WTC11 (cell line): ENCODE results near the gene RBM8A.

Experiments
- AFF4 ChIP-seq: sonication (generic); formaldehyde crosslinking; IDR thresholded peaks from 2 replicates; pipeline ENCODE4 v1.8.1; 2023; ENCODE audit warnings: mild to moderate bottlenecking, missing genetic modification reagents, borderline replicate concordance
- ATF3 ChIP-seq: sonication (generic); formaldehyde crosslinking; conservative IDR thresholded peaks from 2 replicates; pipeline ENCODE4 v1.8.1; 2022; ENCODE audit warnings: mild to moderate bottlenecking, missing genetic modification reagents
- CREB1 ChIP-seq: sonication (generic); formaldehyde crosslinking; IDR thresholded peaks from 2 replicates; pipeline ENCODE4 v1.8.0; 2023; ENCODE audit warnings: mild to moderate bottlenecking, missing genetic modification reagents
- CTCF ChIP-seq: fragments of 200-600 bp; IDR thresholded peaks from 2 replicates; pipeline ENCODE4 v1.8.0; 2022; ENCODE audit warnings: antibody characterized with exemption
- ETV6 ChIP-seq: sonication (generic); formaldehyde crosslinking; IDR thresholded peaks from 2 replicates; pipeline ENCODE4 v1.8.1; 2022; ENCODE audit warnings: mild to moderate bottlenecking, missing genetic modification reagents
- FOXJ3 ChIP-seq: sonication (generic); formaldehyde crosslinking; IDR thresholded peaks from 2 replicates; pipeline ENCODE4 v1.9.0; 2021; ENCODE audit warnings: missing genetic modification reagents, mild to moderate bottlenecking, borderline replicate concordance
- HMGXB4 ChIP-seq: sonication (generic); formaldehyde crosslinking; IDR thresholded peaks from 2 replicates; pipeline ENCODE4 v1.8.1; 2023; ENCODE audit warnings: mild to moderate bottlenecking, moderate library complexity, missing genetic modification reagents
- JUN ChIP-seq: sonication (generic); formaldehyde crosslinking; IDR thresholded peaks from 2 replicates; pipeline ENCODE4 v1.8.0; 2023; ENCODE audit warnings: mild to moderate bottlenecking, missing genetic modification reagents
- TCF7 ChIP-seq: sonication (generic); formaldehyde crosslinking; IDR thresholded peaks from 2 replicates; pipeline ENCODE4 v1.8.0; 2022; ENCODE audit warnings: mild to moderate bottlenecking, low read depth, missing genetic modification reagents, moderate library complexity
- ZBTB21 ChIP-seq: sonication (generic); formaldehyde crosslinking; IDR thresholded peaks from 2 replicates; pipeline ENCODE4 v1.8.1; 2023; ENCODE audit warnings: mild to moderate bottlenecking, missing genetic modification reagents, borderline replicate concordance
- ZNF121 ChIP-seq: sonication (generic); formaldehyde crosslinking; IDR thresholded peaks from 2 replicates; pipeline ENCODE4 v1.8.0; 2023; ENCODE audit warnings: missing genetic modification reagents
- ZNF138 ChIP-seq: sonication (generic); formaldehyde crosslinking; conservative IDR thresholded peaks from 2 replicates; pipeline ENCODE4 v1.8.1; 2022; ENCODE audit warnings: mild to moderate bottlenecking, moderate library complexity, missing genetic modification reagents

DNA sequence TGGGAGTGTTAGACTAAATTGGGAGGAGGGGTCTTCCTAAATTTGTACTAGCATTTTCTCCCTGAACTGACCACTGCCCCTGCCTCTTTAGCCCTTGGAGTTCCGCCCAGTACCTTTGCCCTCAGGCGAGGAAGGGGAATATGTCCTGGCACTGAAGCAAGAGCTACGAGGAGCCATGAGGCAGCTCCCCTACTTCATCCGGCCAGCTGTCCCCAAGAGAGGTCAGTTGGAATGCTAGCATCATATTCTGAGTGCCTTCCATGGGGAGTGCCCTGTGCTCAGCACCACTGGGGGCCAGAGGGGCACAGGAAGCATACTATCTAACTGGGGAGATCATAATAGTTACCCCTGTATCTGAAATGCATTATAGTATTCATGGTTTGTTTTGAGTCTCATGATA is 47.9 kb upstream of the RBM8A start:
- TF ChIP-seq CTCF, result no peak
- no peak for TF ChIP-seq ZNF138
- TF ChIP-seq ZBTB21 (CRISPR knock-in tag), result no peak
- no peak for TF ChIP-seq HMGXB4 (CRISPR knock-in tag)
- TF ChIP-seq ZNF121, result no peak
- no peak for TF ChIP-seq ATF3 (CRISPR knock-in tag)
- no peak for TF ChIP-seq JUN (CRISPR knock-in tag)
- TF ChIP-seq TCF7 (CRISPR knock-in tag), result no peak
- no peak for TF ChIP-seq AFF4 (CRISPR knock-in tag)
- TF ChIP-seq ETV6 (CRISPR knock-in tag), result no peak
- no peak for TF ChIP-seq CREB1 (CRISPR knock-in tag)
- TF ChIP-seq FOXJ3 (CRISPR knock-in tag), result no peak
